Osteoblast (primary cell): ENCODE data around the gene FAM120B. TPM values are rescaled to one million over a fixed set of nuclear protein-coding genes. Genes with fewer than 3 reads are reported as not detected.

Source experiments
- DNase-seq: peaks from one replicate; pipeline ENCODE4 v3.0.0; 2011; ENCODE audit warnings: low spot score, mixed read lengths; ENCODE audit not compliant: insufficient read length; ENCODE audit errors: missing footprints
- H2AFZ ChIP-seq: 2 replicates; pipeline ENCODE4 v1.6.0; 2011; ENCODE audit warnings: mild to moderate bottlenecking, low read length
- H3K27ac ChIP-seq: 2 replicates; pipeline ENCODE4 v1.5.1; 2011; ENCODE audit warnings: mild to moderate bottlenecking, low read depth, low read length, moderate library complexity
- H3K27me3 ChIP-seq: 2 replicates; pipeline ENCODE4 v1.6.0; 2012; ENCODE audit warnings: mild to moderate bottlenecking, control low read depth, inconsistent platforms, low read length, moderate library complexity; ENCODE audit not compliant: insufficient read depth
- H3K36me3 ChIP-seq: 2 replicates; pipeline ENCODE4 v1.5.1; 2011; ENCODE audit warnings: mild to moderate bottlenecking, low read length, control low read depth, moderate library complexity; ENCODE audit not compliant: insufficient read depth
- H3K4me1 ChIP-seq: 2 replicates; pipeline ENCODE4 v1.5.1; 2011; ENCODE audit warnings: mild to moderate bottlenecking, low read length, control low read depth, moderate library complexity; ENCODE audit not compliant: insufficient read depth
- H3K4me2 ChIP-seq: 2 replicates; pipeline ENCODE4 v1.6.0; 2011; ENCODE audit warnings: mild to moderate bottlenecking, low read length; ENCODE audit not compliant: insufficient read depth
- H3K4me3 ChIP-seq: fragments of 200-600 bp; sonication (generic); 3 replicates; pipeline ENCODE4 v1.5.1; 2012; ENCODE audit warnings: mild to moderate bottlenecking, low read length, inconsistent platforms; ENCODE audit not compliant: insufficient read depth
- H3K79me2 ChIP-seq: 2 replicates; pipeline ENCODE4 v1.6.0; 2012; ENCODE audit warnings: mild to moderate bottlenecking, low read length, control low read depth, inconsistent platforms; ENCODE audit not compliant: insufficient read depth
- H3K9me3 ChIP-seq: 2 replicates; pipeline ENCODE4 v1.5.1; 2011; ENCODE audit warnings: low read depth, low read length, control low read depth
- H4K20me1 ChIP-seq: 2 replicates; pipeline ENCODE4 v1.6.0; 2012; ENCODE audit warnings: mild to moderate bottlenecking, low read length, control low read depth; ENCODE audit not compliant: insufficient read depth
- CTCF ChIP-seq: IDR thresholded peaks from 2 replicates; pipeline ENCODE4 v1.5.1; 2011; ENCODE audit warnings: mild to moderate bottlenecking, low read depth, low read length, moderate library complexity; ENCODE audit errors: extremely low read depth
- total RNA-seq: library from RNA; depleted of rRNA; stranded (reverse); fragments of >200 nt; gene quantifications from 2 replicates; pipeline ENCODE4 v1.2.3, GENCODE V29; 2012

Gene FAM120B
- total RNA-seq, 1 donor, result 13.4 TPM

DNA sequence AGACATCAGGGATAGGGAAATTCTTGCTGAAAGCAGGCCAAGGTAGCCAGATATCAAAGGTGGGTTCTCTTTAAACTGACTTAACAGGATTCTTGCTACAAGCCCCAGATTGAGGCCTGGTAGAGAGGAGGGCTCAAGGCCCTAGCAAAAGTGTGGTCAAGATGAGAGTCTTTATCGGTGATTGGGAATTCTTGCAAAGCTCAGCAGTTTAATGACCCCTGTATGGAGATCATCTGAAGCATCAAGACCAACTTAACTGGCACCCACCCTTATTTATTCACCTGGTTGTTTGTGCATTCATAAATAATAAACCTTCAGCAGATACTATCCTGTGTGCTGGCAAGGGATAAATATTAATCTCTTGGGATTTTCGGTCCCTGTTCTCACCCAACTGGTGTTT, 6.3 kb downstream of the FAM120B start:
- H2AFZ ChIP-seq, result no peak overlapping the region
- peaks cover 8% of the 10 kb centered on the region for H3K36me3 ChIP-seq
- H4K20me1 ChIP-seq, result peaks cover 62% of the 10 kb centered on the region
- H3K79me2 ChIP-seq, result peaks cover 96% of the 10 kb centered on the region
- no peak for DNase-seq
- no peaks in the 10 kb centered on the region for H3K9me3 ChIP-seq
- no peak overlapping the region for H3K27ac ChIP-seq
- H3K4me2 ChIP-seq, result no peak overlapping the region
- no peak overlapping the region for H3K4me3 ChIP-seq
- TF ChIP-seq CTCF, result no peak
- H3K27me3 ChIP-seq, result no peaks in the 10 kb centered on the region
- peaks cover 10% of the 10 kb centered on the region for H3K4me1 ChIP-seq

DNA sequence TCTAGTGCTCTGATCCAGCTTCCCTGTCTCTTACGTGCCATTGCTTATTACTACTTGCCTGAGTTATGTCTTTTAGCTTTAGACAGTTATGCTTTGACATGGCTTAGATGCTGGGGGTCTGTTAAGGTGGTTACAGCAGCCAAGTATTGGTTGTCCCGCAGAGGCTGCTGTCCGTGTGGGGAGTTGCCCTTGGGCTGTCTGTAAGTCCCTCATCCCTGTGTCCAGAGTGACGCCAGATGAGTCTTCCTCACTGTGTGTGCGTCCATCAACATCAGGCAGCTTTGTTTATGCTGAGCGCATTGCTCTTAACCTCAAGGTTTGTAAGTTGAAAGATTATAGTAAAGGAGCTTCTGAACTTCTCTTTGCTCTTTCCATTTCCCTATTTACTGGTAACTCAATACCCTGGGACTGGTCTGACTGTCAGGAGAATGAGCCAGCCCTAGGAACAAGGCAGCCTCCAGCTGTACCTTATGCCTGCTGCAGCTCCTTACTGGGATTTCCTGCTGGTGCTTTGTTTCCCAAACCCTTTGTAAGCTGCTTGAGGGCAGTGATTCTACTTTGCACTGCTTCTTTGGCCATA, 7.2 kb downstream of the FAM120B start:
- no peak overlapping the region for H3K4me2 ChIP-seq
- H3K36me3 ChIP-seq, result peaks cover 18% of the 10 kb centered on the region
- H3K79me2 ChIP-seq, result peaks cover 95% of the 10 kb centered on the region
- H3K27ac ChIP-seq, result no peak overlapping the region
- H3K9me3 ChIP-seq, result no peaks in the 10 kb centered on the region
- H3K27me3 ChIP-seq, result no peaks in the 10 kb centered on the region
- H2AFZ ChIP-seq, result no peak overlapping the region
- no peak overlapping the region for H3K4me3 ChIP-seq
- no peak for TF ChIP-seq CTCF
- peaks cover 1% of the 10 kb centered on the region for H3K4me1 ChIP-seq
- DNase-seq, result no peak
- peaks cover 53% of the 10 kb centered on the region for H4K20me1 ChIP-seq

DNA sequence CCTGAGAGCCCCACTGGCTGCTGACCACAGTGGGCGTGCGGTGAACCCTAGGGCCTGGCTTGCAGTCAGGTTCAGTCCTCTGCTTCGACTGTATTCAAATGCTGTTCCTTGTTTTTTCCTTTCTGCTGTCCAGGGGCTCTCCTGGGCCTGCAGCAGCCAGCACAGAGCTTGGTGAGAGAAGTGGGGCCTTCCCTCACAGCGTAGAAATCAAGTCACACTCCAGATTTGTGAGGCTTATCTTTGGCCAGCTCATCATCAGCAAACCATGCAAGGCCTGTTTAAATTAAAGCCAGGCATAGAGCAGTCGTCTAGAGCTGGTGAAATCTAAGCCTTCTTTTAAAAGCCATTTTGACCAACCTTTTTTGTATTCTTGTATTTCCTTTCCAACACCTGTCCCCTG, 8.4 kb downstream of the FAM120B start:
- no peak for DNase-seq
- H3K27me3 ChIP-seq, result no peaks in the 10 kb centered on the region
- H3K9me3 ChIP-seq, result no peaks in the 10 kb centered on the region
- H3K4me3 ChIP-seq, result no peak overlapping the region
- H4K20me1 ChIP-seq, result peaks cover 50% of the 10 kb centered on the region
- H3K4me1 ChIP-seq, result no peaks in the 10 kb centered on the region
- no peak overlapping the region for H2AFZ ChIP-seq
- H3K36me3 ChIP-seq, result peaks cover 23% of the 10 kb centered on the region
- no peak overlapping the region for H3K27ac ChIP-seq
- no peak for TF ChIP-seq CTCF
- H3K79me2 ChIP-seq, result peaks cover 93% of the 10 kb centered on the region
- H3K4me2 ChIP-seq, result no peak overlapping the region

DNA sequence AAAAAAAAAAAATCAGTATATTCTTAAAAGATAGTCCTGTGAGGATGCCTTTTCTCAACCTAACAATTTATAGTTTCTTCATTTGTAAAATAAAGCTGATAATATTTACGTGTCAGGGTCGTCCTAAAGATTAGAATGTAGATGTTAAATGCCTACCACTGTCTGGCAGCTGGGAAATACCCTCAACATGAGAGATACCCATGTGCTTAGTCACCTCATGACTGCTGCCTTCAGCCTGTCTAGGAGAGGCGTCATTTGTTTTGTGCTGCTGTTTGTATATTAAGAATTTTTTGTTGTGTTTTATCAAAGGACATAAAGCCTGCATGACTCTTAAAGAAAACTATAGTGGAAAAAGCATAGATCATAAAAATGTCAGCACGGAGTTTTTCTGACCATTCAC, 9.5 kb downstream of the FAM120B start:
- H3K79me2 ChIP-seq, result peaks cover 90% of the 10 kb centered on the region
- no peaks in the 10 kb centered on the region for H3K4me1 ChIP-seq
- no peaks in the 10 kb centered on the region for H3K27me3 ChIP-seq
- peaks cover 23% of the 10 kb centered on the region for H3K36me3 ChIP-seq
- peaks cover 40% of the 10 kb centered on the region for H4K20me1 ChIP-seq
- TF ChIP-seq CTCF, result no peak
- no peak overlapping the region for H3K4me3 ChIP-seq
- DNase-seq, result peak; percentile 36
- no peaks in the 10 kb centered on the region for H3K9me3 ChIP-seq
- H3K4me2 ChIP-seq, result no peak overlapping the region
- H2AFZ ChIP-seq, result no peak overlapping the region
- no peak overlapping the region for H3K27ac ChIP-seq
